Measurements from ENCODE around the gene TOR4A. TPM values are rescaled to one million over a fixed set of nuclear protein-coding genes. Genes with fewer than 3 reads are reported as not detected.

The TOR4A gene
- total and polyA plus RNA-seq, 10 of the 15 experiments (the other 5 are each of a cell fraction or from before 2014, with no cell fraction given), result 2.0 to 19.9 (median 3.7) TPM

GRCh38 chr9:137241490-137242268, 35.8 kb upstream of the TOR4A start (continued):
- TF ChIP-seq, protein P1, sequence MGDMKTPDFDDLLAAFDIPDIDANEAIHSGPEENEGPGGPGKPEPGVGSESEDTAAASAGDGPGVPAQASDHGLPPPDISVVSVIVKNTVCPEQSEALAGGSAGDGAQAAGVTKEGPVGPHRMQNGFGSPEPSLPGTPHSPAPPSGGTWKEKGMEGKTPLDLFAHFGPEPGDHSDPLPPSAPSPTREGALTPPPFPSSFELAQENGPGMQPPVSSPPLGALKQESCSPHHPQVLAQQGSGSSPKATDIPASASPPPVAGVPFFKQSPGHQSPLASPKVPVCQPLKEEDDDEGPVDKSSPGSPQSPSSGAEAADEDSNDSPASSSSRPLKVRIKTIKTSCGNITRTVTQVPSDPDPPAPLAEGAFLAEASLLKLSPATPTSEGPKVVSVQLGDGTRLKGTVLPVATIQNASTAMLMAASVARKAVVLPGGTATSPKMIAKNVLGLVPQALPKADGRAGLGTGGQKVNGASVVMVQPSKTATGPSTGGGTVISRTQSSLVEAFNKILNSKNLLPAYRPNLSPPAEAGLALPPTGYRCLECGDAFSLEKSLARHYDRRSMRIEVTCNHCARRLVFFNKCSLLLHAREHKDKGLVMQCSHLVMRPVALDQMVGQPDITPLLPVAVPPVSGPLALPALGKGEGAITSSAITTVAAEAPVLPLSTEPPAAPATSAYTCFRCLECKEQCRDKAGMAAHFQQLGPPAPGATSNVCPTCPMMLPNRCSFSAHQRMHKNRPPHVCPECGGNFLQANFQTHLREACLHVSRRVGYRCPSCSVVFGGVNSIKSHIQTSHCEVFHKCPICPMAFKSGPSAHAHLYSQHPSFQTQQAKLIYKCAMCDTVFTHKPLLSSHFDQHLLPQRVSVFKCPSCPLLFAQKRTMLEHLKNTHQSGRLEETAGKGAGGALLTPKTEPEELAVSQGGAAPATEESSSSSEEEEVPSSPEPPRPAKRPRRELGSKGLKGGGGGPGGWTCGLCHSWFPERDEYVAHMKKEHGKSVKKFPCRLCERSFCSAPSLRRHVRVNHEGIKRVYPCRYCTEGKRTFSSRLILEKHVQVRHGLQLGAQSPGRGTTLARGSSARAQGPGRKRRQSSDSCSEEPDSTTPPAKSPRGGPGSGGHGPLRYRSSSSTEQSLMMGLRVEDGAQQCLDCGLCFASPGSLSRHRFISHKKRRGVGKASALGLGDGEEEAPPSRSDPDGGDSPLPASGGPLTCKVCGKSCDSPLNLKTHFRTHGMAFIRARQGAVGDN (IDR thresholded peaks at IDR 0.05), result 0 out of 2 replicates have a peak, but pooled peaks have one; percentile 9
- TF ChIP-seq GATAD2B (conservative IDR thresholded peaks at IDR 0.05; ENCODE audit: low read depth), result 0 out of 2 replicates have a peak, but pooled peaks have one; percentile 3
- TF ChIP-seq NR2F1 (conservative IDR thresholded peaks at IDR 0.05), result peak; percentile 32; the same call in 1 of the 2 replicates
- TF ChIP-seq USF1 (IDR thresholded peaks at IDR 0.05; ENCODE audit: borderline replicate concordance, extremely low read length, insufficient read depth, low read depth, low read length), result no peak

Measured in GM12878 (cell line).